ENCODE results near the gene ZNF358.

- TF ChIP-seq CTCF (IDR thresholded peaks at IDR 0.05) = no peak
- no peak for TF ChIP-seq POLR2A (IDR thresholded peaks at IDR 0.05)
These were observed 23.8 kb upstream of the ZNF358 start for GRCh38 chr19:7492142-7492541.
